Osteoblast (primary cell): ENCODE measurements around the gene C9orf43. TPM values are rescaled to one million over a fixed set of nuclear protein-coding genes. Genes with fewer than 3 reads are reported as not detected.

Experiments
- DNase-seq: peaks from one replicate; pipeline ENCODE4 v3.0.0; 2011; ENCODE audit warnings: low spot score, mixed read lengths; ENCODE audit not compliant: insufficient read length; ENCODE audit errors: missing footprints
- H2AFZ ChIP-seq: 2 replicates; pipeline ENCODE4 v1.6.0; 2011; ENCODE audit warnings: mild to moderate bottlenecking, low read length
- H3K27ac ChIP-seq: 2 replicates; pipeline ENCODE4 v1.5.1; 2011; ENCODE audit warnings: mild to moderate bottlenecking, low read depth, low read length, moderate library complexity
- H3K27me3 ChIP-seq: 2 replicates; pipeline ENCODE4 v1.6.0; 2012; ENCODE audit warnings: mild to moderate bottlenecking, control low read depth, inconsistent platforms, low read length, moderate library complexity; ENCODE audit not compliant: insufficient read depth
- H3K36me3 ChIP-seq: 2 replicates; pipeline ENCODE4 v1.5.1; 2011; ENCODE audit warnings: mild to moderate bottlenecking, low read length, control low read depth, moderate library complexity; ENCODE audit not compliant: insufficient read depth
- H3K4me1 ChIP-seq: 2 replicates; pipeline ENCODE4 v1.5.1; 2011; ENCODE audit warnings: mild to moderate bottlenecking, low read length, control low read depth, moderate library complexity; ENCODE audit not compliant: insufficient read depth
- H3K4me2 ChIP-seq: 2 replicates; pipeline ENCODE4 v1.6.0; 2011; ENCODE audit warnings: mild to moderate bottlenecking, low read length; ENCODE audit not compliant: insufficient read depth
- H3K4me3 ChIP-seq: fragments of 200-600 bp; sonication (generic); 3 replicates; pipeline ENCODE4 v1.5.1; 2012; ENCODE audit warnings: mild to moderate bottlenecking, low read length, inconsistent platforms; ENCODE audit not compliant: insufficient read depth
- H3K79me2 ChIP-seq: 2 replicates; pipeline ENCODE4 v1.6.0; 2012; ENCODE audit warnings: mild to moderate bottlenecking, low read length, control low read depth, inconsistent platforms; ENCODE audit not compliant: insufficient read depth
- H3K9me3 ChIP-seq: 2 replicates; pipeline ENCODE4 v1.5.1; 2011; ENCODE audit warnings: low read depth, low read length, control low read depth
- H4K20me1 ChIP-seq: 2 replicates; pipeline ENCODE4 v1.6.0; 2012; ENCODE audit warnings: mild to moderate bottlenecking, low read length, control low read depth; ENCODE audit not compliant: insufficient read depth
- total RNA-seq: library from RNA; depleted of rRNA; stranded (reverse); fragments of >200 nt; gene quantifications from 2 replicates; pipeline ENCODE4 v1.2.3, GENCODE V29; 2012
- TF ChIP-seq, protein P1 (sequence below): IDR thresholded peaks from 2 replicates; pipeline ENCODE4 v1.5.1; 2011; ENCODE audit warnings: mild to moderate bottlenecking, low read depth, low read length, moderate library complexity; ENCODE audit errors: extremely low read depth

The C9orf43 gene, protein sequence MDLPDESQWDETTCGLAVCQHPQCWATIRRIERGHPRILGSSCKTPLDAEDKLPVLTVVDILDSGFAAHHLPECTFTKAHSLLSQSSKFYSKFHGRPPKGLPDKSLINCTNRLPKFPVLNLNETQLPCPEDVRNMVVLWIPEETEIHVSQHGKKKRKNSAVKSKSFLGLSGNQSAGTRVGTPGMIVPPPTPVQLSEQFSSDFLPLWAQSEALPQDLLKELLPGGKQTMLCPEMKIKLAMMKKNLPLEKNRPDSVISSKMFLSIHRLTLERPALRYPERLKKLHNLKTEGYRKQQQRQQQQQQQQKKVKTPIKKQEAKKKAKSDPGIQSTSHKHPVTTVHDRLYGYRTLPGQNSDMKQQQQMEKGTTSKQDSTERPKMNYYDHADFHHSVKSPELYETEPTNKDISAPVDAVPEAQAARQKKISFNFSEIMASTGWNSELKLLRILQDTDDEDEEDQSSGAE
- total RNA-seq: 0.36 and 0.88 TPM in 2 replicates

DNA sequence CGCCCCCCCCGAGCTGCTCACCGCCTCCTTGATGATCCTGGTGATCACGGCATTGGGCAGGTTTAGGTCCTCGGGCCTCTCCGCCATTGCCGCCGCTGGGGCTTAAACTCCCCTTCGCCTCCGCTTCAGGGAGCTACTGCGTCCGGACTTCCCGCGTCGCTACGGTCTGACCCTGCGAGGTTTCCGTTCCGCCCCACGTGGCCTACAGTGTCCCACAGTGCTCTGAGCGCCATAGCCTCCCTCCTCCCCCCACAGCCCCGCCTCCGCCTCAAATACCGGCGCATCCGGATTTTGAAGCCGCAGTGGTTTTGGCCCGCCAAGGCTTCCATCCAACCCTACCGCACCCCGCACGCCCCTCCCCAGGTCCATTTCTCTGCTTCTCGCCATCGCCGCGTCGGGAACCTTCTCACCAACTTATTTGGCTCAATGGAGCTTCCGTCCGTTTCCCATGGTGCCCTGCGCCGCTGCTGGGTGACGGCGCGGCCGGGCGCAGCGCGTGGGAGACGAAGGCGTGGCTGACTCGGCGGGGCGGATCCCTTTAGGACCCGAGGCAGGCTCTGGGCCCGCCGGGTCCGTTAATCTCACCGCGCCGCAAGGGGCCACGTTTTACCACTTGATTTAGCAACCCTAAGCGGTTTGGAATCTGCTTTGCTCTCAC, at the start of gene C9orf43, which contains the start of gene POLE3:
TSS of gene C9orf43 (plus strand) at position 541 of the 658 bp plus-strand sequence. CDS start 2,747 bp downstream, outside the sequence.
TSS of gene POLE3 (minus strand) at position 469 of the 658 bp plus-strand sequence. CDS start at position 87, 382 bp downstream.
- TF ChIP-seq, protein P1, sequence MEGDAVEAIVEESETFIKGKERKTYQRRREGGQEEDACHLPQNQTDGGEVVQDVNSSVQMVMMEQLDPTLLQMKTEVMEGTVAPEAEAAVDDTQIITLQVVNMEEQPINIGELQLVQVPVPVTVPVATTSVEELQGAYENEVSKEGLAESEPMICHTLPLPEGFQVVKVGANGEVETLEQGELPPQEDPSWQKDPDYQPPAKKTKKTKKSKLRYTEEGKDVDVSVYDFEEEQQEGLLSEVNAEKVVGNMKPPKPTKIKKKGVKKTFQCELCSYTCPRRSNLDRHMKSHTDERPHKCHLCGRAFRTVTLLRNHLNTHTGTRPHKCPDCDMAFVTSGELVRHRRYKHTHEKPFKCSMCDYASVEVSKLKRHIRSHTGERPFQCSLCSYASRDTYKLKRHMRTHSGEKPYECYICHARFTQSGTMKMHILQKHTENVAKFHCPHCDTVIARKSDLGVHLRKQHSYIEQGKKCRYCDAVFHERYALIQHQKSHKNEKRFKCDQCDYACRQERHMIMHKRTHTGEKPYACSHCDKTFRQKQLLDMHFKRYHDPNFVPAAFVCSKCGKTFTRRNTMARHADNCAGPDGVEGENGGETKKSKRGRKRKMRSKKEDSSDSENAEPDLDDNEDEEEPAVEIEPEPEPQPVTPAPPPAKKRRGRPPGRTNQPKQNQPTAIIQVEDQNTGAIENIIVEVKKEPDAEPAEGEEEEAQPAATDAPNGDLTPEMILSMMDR: no peak

DNA sequence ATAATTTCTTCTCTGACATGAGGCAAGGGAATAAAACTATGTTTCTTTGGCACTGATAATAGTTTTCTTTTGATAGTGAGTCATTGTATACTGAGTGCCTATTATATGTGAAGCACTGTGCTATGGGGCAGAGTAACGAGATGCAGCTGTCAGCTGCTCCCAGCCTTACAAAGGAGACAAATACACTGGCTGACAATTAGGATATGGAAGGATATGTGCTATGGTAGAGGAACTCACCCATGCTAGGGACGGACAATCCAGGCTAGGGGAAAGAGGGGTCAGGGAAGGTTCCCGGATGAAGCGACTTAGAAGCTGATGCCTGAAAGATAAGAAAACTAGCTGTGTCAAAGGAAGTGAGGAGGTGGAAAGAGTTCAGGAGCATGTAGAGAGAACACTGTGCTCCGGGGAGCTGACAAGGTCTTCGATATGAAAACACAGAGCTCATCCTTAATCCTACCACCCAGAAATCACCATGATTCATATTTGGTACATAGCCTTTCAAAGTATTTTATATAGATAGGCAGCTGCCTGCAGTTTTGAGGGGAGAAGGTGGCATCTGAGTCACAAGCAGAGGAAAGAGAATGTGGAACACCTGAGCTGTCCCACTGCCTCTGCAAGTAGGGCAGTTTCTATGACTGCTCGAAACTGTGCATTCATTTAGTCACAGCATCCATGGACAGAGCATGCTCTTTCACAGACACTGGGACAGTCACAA, 49.1 kb upstream of the C9orf43 start:
- Histone ChIP-seq H3K4me2 (no peak overlapping the region), H4K20me1 (no peaks in the 10 kb centered on the region), H3K79me2 (no peaks in the 10 kb centered on the region), H3K9me3 (no peaks in the 10 kb centered on the region), H3K27me3 (peaks cover 12% of the 10 kb centered on the region), H3K4me3 (no peak overlapping the region), H2AFZ (no peak overlapping the region), H3K36me3 (no peaks in the 10 kb centered on the region), H3K4me1 (peaks cover 3% of the 10 kb centered on the region), H3K27ac (no peak overlapping the region)
- DNase-seq: peak; percentile 87
- TF ChIP-seq, protein P1: no peak

More for the DNA sequence above, at the start of gene C9orf43, which contains the start of gene POLE3:
- peak within 1 kb of the TSS; percentile 99 for H3K4me3 ChIP-seq
- DNase-seq: peak; percentile 96
- H3K4me2 ChIP-seq: peak within 1 kb of the TSS; percentile 99
- no peaks in the 10 kb centered on the region for H3K27me3 ChIP-seq
- H3K36me3 ChIP-seq: peaks cover 13% of the 10 kb centered on the region
- peak within 1 kb of the TSS; percentile 99 for H3K27ac ChIP-seq
- peak within 1 kb of the TSS; percentile 96 for H2AFZ ChIP-seq
- H3K4me1 ChIP-seq: peaks cover 7% of the 10 kb centered on the region
- H3K79me2 ChIP-seq: peaks cover 19% of the 10 kb centered on the region
- H3K9me3 ChIP-seq: no peaks in the 10 kb centered on the region
- no peaks in the 10 kb centered on the region for H4K20me1 ChIP-seq

DNA sequence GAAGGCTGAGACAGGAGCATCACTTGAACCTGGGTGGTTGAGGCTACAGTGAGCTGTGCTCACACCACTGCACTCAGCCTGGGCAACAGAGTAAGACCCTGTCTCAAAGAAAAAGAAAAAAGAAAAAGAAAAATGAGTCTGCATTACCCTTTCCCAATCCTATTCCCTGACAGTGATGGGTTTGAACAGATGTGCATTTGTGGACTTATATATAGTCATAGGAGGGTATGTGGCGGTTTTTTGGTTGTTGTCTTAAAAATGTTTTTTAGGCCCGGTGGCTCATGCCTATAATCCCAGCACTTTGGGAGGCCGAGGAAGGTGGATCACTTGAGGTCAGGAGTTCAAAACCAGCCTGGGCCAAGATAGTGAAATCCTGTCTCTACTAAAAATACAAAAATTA, 47.2 kb upstream of the C9orf43 start:
- H4K20me1 ChIP-seq: no peaks in the 10 kb centered on the region
- H3K4me3 ChIP-seq: no peak overlapping the region
- no peak overlapping the region for H3K27ac ChIP-seq
- H2AFZ ChIP-seq: no peak overlapping the region
- no peak for DNase-seq
- TF ChIP-seq, protein P1: no peak
- H3K9me3 ChIP-seq: no peaks in the 10 kb centered on the region
- peaks cover 10% of the 10 kb centered on the region for H3K27me3 ChIP-seq
- H3K79me2 ChIP-seq: no peaks in the 10 kb centered on the region
- H3K4me1 ChIP-seq: peaks cover 3% of the 10 kb centered on the region
- no peak overlapping the region for H3K4me2 ChIP-seq
- H3K36me3 ChIP-seq: no peaks in the 10 kb centered on the region
